Measurements from ENCODE around the gene TSPAN6. TPM values are rescaled to one million over a fixed set of nuclear protein-coding genes. Genes with fewer than 3 reads are reported as not detected.

TSPAN6 gene
- total RNA-seq, 2 experiments from 2014 or later, result not detected

DNA sequence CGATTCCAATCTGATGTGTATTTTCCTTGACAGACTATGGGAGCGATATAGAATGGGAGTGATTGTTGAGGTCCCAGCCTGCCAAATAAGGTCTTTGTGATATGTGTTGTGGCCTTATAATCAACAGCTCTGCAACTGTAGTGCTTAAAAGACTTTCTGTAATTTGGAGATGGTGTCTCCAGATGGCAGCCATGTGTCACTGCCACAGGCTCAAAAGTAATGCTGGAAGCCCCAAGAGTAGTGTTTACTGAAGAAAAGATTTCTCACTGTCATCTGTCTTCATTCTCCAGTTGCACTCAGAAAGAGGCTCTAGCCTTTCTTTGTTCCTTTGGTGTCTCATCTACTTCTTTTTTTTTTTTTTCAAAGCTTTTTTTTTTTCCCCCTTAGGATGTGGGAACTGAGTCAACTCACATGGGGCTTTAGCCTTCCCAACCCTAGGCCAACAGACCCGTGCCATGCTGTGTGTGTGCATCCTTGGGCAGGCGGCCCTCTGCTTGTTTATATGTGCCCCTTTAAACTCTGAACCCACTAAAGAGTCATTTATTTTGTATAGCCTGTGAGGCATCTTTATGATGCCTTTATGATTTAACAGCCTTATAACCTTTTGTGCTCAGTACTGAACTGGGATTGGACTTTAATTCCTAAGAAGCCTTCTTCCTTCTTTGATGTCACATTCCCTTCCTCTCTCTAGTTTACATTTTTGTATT, 23.0 kb upstream of the TSPAN6 start:
- CTCF ChIA-PET, result no interaction called here
- Mint-ChIP-seq H3K27ac (no peak overlapping the region), H3K27me3 (peaks cover 3% of the 10 kb centered on the region), H3K36me3 (no peaks in the 10 kb centered on the region), H3K4me1 (no peaks in the 10 kb centered on the region), H3K9me3 (ENCODE audit: low read depth) (no peaks in the 10 kb centered on the region), H3K4me3 (no peak overlapping the region)
- DNase-seq (no peak), ATAC-seq (no peak)

DNA sequence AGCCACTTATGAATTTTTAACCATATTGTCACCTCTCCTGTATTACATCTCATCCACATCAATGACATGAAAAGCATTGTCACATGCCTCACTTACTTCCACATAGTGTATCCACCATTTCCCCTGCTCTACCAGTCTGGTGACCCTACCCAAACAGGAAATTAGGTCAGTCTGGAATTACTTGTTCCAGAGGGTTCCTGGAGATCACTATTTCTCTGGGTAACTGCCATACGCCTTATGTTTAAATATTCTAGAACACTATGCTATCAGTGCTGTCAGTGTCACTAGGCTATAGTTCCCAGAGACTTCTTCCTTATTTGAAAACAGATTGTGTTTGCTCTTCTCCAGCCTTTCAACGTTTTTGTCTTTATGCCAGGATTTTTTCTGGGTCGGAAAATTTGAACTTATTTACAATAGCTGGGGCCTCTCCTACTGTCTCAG, 22.4 kb upstream of the TSPAN6 start:
- DNase-seq (no peak), ATAC-seq (no peak)
- Mint-ChIP-seq H3K4me1 (no peaks in the 10 kb centered on the region), H3K27me3 (peaks cover 3% of the 10 kb centered on the region), H3K27ac (no peak overlapping the region), H3K4me3 (no peak overlapping the region), H3K9me3 (ENCODE audit: low read depth) (no peaks in the 10 kb centered on the region), H3K36me3 (no peaks in the 10 kb centered on the region)
- CTCF ChIA-PET, result no interaction called here

DNA sequence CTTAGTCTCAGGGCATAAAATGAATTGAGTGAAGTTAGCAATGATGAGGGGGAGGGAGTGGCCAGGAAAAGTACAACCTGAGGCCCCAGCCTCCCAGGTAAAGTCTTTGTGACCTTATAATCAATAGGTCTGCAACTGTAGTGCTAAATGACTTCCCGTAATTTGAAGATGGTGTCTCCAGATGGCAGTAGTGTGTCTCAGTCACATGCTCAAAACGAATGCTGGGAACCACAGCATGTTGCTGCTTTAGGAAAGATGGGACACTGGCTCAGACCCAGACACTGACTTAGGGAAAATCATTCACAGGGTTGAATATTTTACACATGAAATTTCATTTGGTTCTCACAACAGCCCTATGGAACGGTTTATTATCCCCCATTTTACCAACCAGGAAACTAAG, 17.7 kb upstream of the TSPAN6 start:
- Mint-ChIP-seq H3K27ac (no peak overlapping the region), H3K36me3 (no peaks in the 10 kb centered on the region), H3K9me3 (ENCODE audit: low read depth) (no peaks in the 10 kb centered on the region), H3K27me3 (peaks cover 7% of the 10 kb centered on the region), H3K4me1 (no peaks in the 10 kb centered on the region), H3K4me3 (no peak overlapping the region)
- CTCF ChIA-PET, result interaction anchor here (1.6 kb wide), 1 partner anchor 114 kb away, joined by 4 read pairs; no protein-coding TSS in a partner anchor
- no peak for ATAC-seq
- DNase-seq, result no peak

DNA sequence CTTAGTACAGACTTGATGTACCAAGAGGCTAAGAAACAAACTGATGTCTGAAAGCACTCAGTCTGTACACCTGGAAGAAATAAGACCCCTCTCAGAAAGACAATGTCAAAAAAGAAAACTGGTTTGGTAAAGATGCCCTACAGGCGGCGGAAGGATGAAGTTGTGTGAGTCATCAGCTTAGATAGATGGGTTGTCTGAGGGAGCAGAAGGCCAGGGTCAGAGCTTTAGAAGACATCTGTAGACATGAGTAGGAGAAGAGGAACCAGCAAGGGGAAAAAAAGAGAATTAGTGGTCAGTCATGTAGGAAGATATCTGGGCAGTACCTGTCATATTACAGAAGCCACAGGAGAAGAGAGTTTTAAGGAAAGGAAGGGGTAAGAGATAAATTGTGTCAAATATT, 15.7 kb upstream of the TSPAN6 start:
- ATAC-seq (no peak), DNase-seq (no peak)
- CTCF ChIA-PET, result no interaction called here
- H3K36me3 Mint-ChIP-seq, result no peaks in the 10 kb centered on the region
- no peak overlapping the region for H3K27ac Mint-ChIP-seq
- H3K4me1 Mint-ChIP-seq, result no peaks in the 10 kb centered on the region
- H3K4me3 Mint-ChIP-seq, result no peak overlapping the region
- H3K9me3 Mint-ChIP-seq (ENCODE audit: low read depth), result no peaks in the 10 kb centered on the region
- H3K27me3 Mint-ChIP-seq, result peaks cover 7% of the 10 kb centered on the region

DNA sequence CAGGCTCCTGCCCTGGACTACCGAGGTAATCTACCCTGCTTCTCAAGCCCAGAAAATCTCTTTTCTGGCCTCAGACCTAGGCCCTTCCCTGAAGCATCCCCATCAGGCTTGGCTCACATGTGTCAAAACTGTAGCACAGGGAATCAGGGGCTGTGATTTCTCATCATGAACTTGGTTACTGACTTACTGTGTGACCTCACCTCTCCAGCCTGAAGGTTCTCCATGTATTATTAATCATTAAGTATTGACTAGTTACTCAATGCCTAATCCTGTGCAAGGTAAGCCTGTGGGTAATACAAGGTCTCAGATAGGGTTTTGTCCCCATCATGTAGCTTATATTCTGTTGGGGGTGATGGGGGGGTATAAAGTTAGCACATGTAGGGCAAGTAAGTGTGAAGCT, 14.2 kb upstream of the TSPAN6 start:
- no peak for ATAC-seq
- CTCF ChIA-PET, result no interaction called here
- Mint-ChIP-seq H3K9me3 (ENCODE audit: low read depth) (no peaks in the 10 kb centered on the region), H3K4me3 (no peak overlapping the region), H3K27me3 (peaks cover 7% of the 10 kb centered on the region), H3K4me1 (no peaks in the 10 kb centered on the region), H3K27ac (no peak overlapping the region), H3K36me3 (no peaks in the 10 kb centered on the region)
- no peak for DNase-seq

DNA sequence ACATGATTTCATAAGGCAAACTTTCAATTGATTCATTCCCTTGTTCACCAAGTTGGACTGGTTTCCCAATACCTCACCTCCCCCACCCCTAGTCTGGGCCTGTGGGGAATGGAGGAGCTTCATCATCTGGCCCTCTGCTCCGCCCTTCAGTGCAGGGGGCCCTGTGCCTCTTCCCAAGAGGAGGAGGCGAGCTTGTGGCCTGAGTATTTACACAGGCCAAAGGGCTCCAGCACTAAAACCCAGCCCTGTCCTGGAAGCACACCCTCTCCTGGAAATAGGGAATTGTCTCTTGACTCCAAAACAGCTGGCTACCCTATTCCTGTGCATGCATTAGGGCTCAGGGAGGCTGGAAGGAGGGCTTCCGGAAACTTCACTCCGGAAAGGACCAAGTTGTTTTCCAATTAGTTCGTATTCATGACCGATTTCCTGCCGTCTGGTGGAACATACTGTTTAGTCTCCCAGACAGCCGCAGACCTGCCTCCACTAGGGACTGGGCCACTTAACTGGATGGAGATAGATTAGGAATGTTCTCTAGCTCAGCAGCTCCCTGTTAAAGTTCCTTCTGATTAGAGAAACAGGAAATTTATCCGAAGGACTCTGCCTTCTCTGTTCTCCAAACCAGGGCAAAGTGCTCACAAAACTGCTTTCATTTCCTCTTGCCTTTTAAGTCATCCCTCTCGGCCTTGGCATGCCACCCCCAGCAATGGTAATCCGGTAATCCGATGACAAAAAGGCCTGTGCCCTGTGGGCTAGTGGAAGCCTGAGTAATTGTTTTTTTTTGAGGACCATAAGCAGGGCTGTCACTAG, 13.1 kb upstream of the TSPAN6 start:
- ATAC-seq (no peak), DNase-seq (no peak)
- Mint-ChIP-seq H3K4me1 (no peaks in the 10 kb centered on the region), H3K36me3 (no peaks in the 10 kb centered on the region), H3K4me3 (no peak overlapping the region), H3K9me3 (ENCODE audit: low read depth) (no peaks in the 10 kb centered on the region), H3K27ac (no peak overlapping the region), H3K27me3 (peaks cover 11% of the 10 kb centered on the region)
- CTCF ChIA-PET, result no interaction called here

DNA sequence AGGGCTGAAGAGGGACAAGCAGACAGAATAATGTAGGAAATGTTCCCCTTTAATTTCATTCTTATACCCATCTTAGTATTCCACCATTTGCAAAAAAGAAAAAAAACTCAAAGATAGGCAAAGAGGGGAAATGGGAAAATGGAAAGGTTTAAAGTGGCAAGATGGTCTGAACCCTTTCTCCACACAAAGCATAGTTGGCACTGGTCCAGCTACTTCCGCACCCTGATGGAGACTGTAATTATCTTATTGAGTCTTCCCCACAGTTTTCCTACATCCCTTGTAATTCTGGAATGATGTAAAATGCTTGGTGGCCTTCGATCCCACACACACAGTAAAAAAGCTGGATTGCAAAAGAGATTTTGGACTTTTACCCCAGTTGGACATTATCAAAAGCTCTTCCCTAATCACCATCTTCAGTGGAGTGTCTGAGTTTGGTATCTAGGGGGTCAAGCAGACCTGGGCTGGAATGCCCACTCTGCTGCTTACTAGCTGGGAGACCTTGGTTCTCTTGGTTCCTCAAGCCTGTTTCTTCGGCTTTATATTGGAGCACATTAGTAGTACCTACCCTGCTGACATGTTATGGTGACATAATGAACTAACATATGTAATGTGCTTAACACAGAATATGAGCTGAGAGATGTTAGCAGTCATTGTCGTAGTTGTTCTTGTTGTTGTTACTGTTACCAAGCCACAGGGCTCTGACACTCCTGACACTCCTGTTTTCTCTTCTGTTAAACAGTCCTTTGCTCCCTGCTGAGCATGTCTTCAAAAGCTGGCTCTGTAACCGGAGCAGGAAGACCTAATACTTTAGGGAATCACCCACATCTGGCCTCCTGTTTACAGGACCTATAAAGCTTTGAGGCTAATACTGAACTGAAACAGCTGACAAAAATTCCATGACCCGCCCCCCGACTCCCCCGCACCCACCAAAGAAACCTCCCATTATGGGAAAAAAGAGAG, 12.1 kb upstream of the TSPAN6 start:
- no peaks in the 10 kb centered on the region for H3K9me3 Mint-ChIP-seq (ENCODE audit: low read depth)
- DNase-seq (no peak), ATAC-seq (no peak)
- peaks cover 14% of the 10 kb centered on the region for H3K27me3 Mint-ChIP-seq
- no peak overlapping the region for H3K4me3 Mint-ChIP-seq
- no peaks in the 10 kb centered on the region for H3K36me3 Mint-ChIP-seq
- CTCF ChIA-PET, result no interaction called here
- H3K27ac Mint-ChIP-seq, result no peak overlapping the region
- no peaks in the 10 kb centered on the region for H3K4me1 Mint-ChIP-seq

DNA sequence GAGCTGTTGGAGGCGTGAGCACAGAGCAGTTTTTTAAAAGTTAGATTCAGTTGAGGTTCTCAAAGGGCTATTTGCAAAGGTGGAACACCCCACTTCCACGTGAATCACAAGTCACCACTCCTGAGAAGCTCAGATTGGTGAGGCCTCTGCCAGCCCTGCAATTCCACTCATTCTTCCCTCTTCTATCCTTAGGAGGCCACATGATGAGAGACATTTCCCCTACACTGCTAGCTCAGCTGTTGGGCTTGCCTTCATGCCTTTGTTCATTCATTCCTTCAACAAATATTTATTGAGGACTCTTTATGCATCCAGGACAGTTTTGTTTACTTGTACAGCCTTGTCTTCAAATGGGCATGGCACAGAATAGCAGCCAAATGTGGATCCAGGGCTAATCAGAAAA, 11.1 kb upstream of the TSPAN6 start:
- H3K27ac Mint-ChIP-seq, result no peak overlapping the region
- H3K36me3 Mint-ChIP-seq, result no peaks in the 10 kb centered on the region
- no peak overlapping the region for H3K4me3 Mint-ChIP-seq
- DNase-seq (no peak), ATAC-seq (no peak)
- peaks cover 14% of the 10 kb centered on the region for H3K27me3 Mint-ChIP-seq
- H3K4me1 Mint-ChIP-seq, result no peaks in the 10 kb centered on the region
- CTCF ChIA-PET, result no interaction called here
- no peaks in the 10 kb centered on the region for H3K9me3 Mint-ChIP-seq (ENCODE audit: low read depth)

DNA sequence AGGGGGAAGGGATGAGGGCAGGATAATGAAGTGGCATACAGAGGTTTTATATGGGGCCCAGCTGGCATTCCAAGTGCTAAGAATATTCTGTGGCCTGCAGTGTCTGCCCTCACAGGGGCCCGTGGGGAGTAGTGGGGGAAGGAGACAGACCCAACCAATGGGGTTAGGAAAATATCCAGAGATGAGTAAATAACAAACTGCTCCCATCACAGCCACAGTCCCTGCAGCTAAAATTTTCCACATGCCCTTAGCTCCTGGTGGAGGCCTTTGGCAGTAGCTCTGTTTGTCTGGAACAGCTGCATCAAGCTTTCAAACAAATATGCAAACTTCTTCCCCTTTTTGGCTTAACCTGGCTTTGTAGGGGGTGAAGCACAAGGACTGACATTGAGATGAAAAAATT, 10.5 kb upstream of the TSPAN6 start:
- H3K27me3 Mint-ChIP-seq, result peaks cover 12% of the 10 kb centered on the region
- ATAC-seq, result no peak

DNA sequence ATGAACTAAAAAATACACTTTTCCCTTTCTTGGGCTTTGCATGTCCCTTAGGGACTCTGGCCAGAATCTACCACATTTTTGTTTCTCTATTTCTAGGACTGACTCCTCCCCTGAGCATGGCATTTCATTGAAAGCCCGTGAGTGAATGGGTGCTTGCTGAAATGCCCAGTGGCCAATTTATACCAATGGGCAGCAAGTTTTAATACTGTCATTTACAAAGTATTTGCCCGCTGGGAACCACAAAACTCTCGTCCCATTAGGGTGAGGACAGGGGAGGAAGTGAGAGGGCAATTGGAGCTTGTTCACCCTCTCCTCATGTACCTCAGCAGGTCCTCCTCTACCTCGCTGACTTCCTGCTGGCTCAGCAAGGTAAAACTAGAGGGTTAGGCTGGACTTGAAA, 8.5 kb upstream of the TSPAN6 start:
- no peaks in the 10 kb centered on the region for H3K36me3 Mint-ChIP-seq
- no peak for ATAC-seq
- DNase-seq, result no peak
- H3K27me3 Mint-ChIP-seq, result peaks cover 16% of the 10 kb centered on the region
- no peak overlapping the region for H3K27ac Mint-ChIP-seq
- no peaks in the 10 kb centered on the region for H3K4me1 Mint-ChIP-seq
- CTCF ChIA-PET, result no interaction called here
- no peaks in the 10 kb centered on the region for H3K9me3 Mint-ChIP-seq (ENCODE audit: low read depth)
- H3K4me3 Mint-ChIP-seq, result no peak overlapping the region

More for the DNA sequence above, 10.5 kb upstream of the TSPAN6 start:
- H3K4me1 Mint-ChIP-seq, result no peaks in the 10 kb centered on the region
- no peaks in the 10 kb centered on the region for H3K9me3 Mint-ChIP-seq (ENCODE audit: low read depth)
- H3K36me3 Mint-ChIP-seq, result no peaks in the 10 kb centered on the region
- H3K4me3 Mint-ChIP-seq, result no peak overlapping the region
- DNase-seq, result no peak
- CTCF ChIA-PET, result no interaction called here
- H3K27ac Mint-ChIP-seq, result no peak overlapping the region

DNA sequence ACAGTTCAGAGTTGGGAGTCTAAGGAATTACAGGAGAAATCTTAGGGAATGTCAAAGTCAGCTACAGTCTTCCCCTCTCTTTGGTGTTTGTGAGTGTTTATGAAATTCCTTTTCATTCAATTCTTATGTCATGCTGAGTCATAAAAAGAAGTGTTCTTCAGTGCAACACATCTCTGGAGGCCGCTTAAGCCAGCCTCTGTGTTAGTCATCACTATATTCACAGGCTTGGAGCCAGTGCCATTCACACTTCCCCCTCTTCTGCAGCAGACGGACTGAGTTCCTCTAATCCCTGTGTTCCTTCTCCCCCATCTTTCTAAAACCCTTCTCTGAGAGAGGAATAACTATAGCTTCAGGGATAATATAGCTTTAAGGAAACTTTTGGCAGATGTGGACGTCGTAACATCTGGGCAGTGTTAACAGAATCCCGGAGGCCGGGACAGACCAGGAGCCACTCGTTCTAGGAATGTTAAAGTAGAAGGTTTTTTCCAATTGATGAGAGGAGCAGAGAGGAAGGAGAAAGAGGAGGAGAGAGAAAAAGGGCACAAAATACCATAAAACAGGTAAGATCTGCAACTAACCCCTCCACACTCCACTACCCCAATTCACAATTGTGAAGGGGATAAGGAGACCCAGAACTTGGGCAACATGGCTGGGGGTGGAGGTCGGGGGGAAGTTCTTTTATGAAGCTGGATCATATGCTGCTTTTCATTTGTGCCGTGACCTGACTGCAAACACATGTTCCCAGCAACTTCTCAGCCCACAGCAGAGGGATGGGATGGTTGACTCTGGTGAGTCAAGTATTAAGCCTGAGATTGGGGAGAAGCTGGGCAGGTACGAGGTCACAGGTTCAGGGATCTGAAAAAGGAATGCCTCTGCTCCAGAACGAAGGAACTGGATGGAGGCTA, 7.6 kb upstream of the TSPAN6 start, which contains the start of gene SRPX2:
Gene SRPX2 (plus strand): TSS at position 244 of the 905 bp plus-strand sequence. CDS start 2,124 bp downstream, outside the sequence.
- no peak for DNase-seq
- no peak within 1 kb of the TSS for H3K27ac Mint-ChIP-seq
- H3K27me3 Mint-ChIP-seq, result peaks cover 23% of the 10 kb centered on the region
- ATAC-seq, result no peak
- no peak within 1 kb of the TSS for H3K4me3 Mint-ChIP-seq
- H3K9me3 Mint-ChIP-seq (ENCODE audit: low read depth), result no peaks in the 10 kb centered on the region
- H3K36me3 Mint-ChIP-seq, result no peaks in the 10 kb centered on the region
- CTCF ChIA-PET, result no interaction called here
- no peaks in the 10 kb centered on the region for H3K4me1 Mint-ChIP-seq

DNA sequence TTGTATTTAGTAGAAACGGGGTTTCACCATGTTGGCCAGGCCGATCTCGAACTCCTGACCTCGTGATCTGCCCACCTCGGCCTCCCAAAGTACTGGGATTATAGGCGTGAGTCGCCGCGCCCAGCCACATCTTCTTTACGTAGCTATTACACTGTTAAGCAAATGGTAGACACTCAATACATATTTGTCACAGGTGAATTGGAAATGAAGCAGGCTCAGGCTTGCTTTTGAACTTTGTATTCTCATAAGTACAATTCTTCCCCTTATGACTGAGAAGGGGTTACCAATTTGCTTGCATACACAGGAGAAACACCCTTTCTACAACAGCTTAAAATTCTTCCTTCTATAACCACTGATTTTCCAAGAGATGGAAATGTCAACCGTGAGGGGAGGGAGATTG, 6.6 kb upstream of the TSPAN6 start:
- no peak overlapping the region for H3K27ac Mint-ChIP-seq
- DNase-seq, result no peak
- no peak for ATAC-seq
- H3K4me1 Mint-ChIP-seq, result no peaks in the 10 kb centered on the region
- CTCF ChIA-PET, result no interaction called here
- no peak overlapping the region for H3K4me3 Mint-ChIP-seq
- no peaks in the 10 kb centered on the region for H3K36me3 Mint-ChIP-seq
- H3K27me3 Mint-ChIP-seq, result peaks cover 27% of the 10 kb centered on the region
- H3K9me3 Mint-ChIP-seq (ENCODE audit: low read depth), result no peaks in the 10 kb centered on the region

DNA sequence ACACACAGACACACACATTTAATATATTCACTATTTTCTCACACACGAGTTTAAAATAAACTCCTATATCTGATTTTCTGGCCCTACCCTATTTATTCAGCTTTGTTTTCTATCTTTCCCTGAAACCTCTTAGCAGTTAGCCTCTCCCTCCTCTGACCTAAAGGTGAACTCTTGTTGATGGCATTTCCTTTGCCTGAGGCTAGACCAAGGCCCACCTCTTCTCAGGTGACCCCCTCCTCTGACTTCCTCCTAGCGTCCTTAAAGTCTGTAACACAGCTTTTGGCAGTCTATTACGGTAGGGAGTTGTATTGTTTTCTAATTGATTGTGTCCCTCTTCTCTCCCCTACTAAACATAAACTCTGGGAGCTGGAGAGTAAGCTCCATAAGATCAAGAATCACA, 5.7 kb upstream of the TSPAN6 start:
- CTCF ChIA-PET, result no interaction called here
- Mint-ChIP-seq H3K4me1 (no peaks in the 10 kb centered on the region), H3K36me3 (no peaks in the 10 kb centered on the region), H3K27ac (no peak overlapping the region), H3K9me3 (ENCODE audit: low read depth) (no peaks in the 10 kb centered on the region), H3K4me3 (no peak overlapping the region), H3K27me3 (peaks cover 34% of the 10 kb centered on the region)
- ATAC-seq, result no peak
- no peak for DNase-seq

Data from activated CD8-positive, alpha-beta memory T cell treated with anti-CD3 and anti-CD28 coated beads, Interleukin-2, amount 10 ng/mL, durations not matched to agents 7 days and 5 days (primary cell).